ENCODE measurements around the gene RALGPS2. TPM values are rescaled to one million over a fixed set of nuclear protein-coding genes. Genes with fewer than 3 reads are reported as not detected.

The RALGPS2 gene
- total RNA-seq, 1 experiment from 2014 or later = 38.0 TPM

DNA sequence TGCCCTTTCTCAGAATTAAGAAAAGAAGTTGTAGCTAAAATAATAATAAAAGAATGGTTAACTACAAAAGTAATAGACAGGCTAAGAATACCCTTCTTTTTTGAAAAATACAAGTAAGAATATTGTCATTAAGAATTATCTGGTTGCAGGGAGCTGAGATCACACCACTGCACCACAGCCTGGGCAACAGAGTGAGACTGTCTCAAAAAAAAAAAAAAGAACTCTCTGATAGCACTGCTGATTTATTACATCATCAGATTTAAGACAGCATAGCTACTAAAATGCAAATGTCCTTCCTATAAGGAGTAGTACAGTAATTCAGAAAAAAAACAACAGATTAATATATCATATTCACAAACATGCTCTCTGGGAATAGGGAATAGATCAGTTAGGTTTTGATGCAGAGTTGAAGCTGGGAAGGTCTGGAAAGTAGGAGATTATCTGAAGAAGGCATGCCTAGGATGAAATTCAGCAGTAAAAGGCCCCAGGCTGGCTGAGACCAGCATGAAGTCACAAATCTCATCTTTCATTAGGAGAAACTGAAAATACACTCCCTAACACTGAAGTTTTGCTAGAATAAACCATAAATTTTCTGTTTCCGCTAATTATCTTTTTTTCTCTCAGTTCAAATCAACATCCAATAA, 176.6 kb downstream of the RALGPS2 start (continued):
- TF ChIP-seq, protein P1, sequence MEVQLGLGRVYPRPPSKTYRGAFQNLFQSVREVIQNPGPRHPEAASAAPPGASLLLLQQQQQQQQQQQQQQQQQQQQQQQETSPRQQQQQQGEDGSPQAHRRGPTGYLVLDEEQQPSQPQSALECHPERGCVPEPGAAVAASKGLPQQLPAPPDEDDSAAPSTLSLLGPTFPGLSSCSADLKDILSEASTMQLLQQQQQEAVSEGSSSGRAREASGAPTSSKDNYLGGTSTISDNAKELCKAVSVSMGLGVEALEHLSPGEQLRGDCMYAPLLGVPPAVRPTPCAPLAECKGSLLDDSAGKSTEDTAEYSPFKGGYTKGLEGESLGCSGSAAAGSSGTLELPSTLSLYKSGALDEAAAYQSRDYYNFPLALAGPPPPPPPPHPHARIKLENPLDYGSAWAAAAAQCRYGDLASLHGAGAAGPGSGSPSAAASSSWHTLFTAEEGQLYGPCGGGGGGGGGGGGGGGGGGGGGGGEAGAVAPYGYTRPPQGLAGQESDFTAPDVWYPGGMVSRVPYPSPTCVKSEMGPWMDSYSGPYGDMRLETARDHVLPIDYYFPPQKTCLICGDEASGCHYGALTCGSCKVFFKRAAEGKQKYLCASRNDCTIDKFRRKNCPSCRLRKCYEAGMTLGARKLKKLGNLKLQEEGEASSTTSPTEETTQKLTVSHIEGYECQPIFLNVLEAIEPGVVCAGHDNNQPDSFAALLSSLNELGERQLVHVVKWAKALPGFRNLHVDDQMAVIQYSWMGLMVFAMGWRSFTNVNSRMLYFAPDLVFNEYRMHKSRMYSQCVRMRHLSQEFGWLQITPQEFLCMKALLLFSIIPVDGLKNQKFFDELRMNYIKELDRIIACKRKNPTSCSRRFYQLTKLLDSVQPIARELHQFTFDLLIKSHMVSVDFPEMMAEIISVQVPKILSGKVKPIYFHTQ (CRISPR knock-in tag; IDR thresholded peaks at IDR 0.05) = no peak
- TF ChIP-seq ELF4 (CRISPR knock-in tag; IDR thresholded peaks at IDR 0.05; ENCODE audit: low read depth) = no peak
- TF ChIP-seq ZNF317 (CRISPR knock-in tag; IDR thresholded peaks at IDR 0.05; ENCODE audit: borderline replicate concordance, low read depth) = no peak
- TF ChIP-seq, protein P2, sequence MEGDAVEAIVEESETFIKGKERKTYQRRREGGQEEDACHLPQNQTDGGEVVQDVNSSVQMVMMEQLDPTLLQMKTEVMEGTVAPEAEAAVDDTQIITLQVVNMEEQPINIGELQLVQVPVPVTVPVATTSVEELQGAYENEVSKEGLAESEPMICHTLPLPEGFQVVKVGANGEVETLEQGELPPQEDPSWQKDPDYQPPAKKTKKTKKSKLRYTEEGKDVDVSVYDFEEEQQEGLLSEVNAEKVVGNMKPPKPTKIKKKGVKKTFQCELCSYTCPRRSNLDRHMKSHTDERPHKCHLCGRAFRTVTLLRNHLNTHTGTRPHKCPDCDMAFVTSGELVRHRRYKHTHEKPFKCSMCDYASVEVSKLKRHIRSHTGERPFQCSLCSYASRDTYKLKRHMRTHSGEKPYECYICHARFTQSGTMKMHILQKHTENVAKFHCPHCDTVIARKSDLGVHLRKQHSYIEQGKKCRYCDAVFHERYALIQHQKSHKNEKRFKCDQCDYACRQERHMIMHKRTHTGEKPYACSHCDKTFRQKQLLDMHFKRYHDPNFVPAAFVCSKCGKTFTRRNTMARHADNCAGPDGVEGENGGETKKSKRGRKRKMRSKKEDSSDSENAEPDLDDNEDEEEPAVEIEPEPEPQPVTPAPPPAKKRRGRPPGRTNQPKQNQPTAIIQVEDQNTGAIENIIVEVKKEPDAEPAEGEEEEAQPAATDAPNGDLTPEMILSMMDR (IDR thresholded peaks at IDR 0.05) = no peak
- TF ChIP-seq, protein P3, sequence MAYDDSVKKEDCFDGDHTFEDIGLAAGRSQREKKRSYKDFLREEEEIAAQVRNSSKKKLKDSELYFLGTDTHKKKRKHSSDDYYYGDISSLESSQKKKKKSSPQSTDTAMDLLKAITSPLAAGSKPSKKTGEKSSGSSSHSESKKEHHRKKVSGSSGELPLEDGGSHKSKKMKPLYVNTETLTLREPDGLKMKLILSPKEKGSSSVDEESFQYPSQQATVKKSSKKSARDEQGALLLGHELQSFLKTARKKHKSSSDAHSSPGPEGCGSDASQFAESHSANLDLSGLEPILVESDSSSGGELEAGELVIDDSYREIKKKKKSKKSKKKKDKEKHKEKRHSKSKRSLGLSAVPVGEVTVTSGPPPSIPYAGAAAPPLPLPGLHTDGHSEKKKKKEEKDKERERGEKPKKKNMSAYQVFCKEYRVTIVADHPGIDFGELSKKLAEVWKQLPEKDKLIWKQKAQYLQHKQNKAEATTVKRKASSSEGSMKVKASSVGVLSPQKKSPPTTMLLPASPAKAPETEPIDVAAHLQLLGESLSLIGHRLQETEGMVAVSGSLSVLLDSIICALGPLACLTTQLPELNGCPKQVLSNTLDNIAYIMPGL (CRISPR knock-in tag; IDR thresholded peaks at IDR 0.05) = no peak
- TF ChIP-seq, protein P4, sequence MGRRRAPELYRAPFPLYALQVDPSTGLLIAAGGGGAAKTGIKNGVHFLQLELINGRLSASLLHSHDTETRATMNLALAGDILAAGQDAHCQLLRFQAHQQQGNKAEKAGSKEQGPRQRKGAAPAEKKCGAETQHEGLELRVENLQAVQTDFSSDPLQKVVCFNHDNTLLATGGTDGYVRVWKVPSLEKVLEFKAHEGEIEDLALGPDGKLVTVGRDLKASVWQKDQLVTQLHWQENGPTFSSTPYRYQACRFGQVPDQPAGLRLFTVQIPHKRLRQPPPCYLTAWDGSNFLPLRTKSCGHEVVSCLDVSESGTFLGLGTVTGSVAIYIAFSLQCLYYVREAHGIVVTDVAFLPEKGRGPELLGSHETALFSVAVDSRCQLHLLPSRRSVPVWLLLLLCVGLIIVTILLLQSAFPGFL (CRISPR knock-in tag; IDR thresholded peaks at IDR 0.05; ENCODE audit: borderline replicate concordance) = no peak
- TF ChIP-seq, protein P5, sequence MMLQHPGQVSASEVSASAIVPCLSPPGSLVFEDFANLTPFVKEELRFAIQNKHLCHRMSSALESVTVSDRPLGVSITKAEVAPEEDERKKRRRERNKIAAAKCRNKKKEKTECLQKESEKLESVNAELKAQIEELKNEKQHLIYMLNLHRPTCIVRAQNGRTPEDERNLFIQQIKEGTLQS (CRISPR knock-in tag; conservative IDR thresholded peaks at IDR 0.05) = no peak
- TF ChIP-seq, protein P6, sequence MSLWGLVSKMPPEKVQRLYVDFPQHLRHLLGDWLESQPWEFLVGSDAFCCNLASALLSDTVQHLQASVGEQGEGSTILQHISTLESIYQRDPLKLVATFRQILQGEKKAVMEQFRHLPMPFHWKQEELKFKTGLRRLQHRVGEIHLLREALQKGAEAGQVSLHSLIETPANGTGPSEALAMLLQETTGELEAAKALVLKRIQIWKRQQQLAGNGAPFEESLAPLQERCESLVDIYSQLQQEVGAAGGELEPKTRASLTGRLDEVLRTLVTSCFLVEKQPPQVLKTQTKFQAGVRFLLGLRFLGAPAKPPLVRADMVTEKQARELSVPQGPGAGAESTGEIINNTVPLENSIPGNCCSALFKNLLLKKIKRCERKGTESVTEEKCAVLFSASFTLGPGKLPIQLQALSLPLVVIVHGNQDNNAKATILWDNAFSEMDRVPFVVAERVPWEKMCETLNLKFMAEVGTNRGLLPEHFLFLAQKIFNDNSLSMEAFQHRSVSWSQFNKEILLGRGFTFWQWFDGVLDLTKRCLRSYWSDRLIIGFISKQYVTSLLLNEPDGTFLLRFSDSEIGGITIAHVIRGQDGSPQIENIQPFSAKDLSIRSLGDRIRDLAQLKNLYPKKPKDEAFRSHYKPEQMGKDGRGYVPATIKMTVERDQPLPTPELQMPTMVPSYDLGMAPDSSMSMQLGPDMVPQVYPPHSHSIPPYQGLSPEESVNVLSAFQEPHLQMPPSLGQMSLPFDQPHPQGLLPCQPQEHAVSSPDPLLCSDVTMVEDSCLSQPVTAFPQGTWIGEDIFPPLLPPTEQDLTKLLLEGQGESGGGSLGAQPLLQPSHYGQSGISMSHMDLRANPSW (CRISPR knock-in tag; conservative IDR thresholded peaks at IDR 0.05; ENCODE audit: low read depth) = no peak

DNA sequence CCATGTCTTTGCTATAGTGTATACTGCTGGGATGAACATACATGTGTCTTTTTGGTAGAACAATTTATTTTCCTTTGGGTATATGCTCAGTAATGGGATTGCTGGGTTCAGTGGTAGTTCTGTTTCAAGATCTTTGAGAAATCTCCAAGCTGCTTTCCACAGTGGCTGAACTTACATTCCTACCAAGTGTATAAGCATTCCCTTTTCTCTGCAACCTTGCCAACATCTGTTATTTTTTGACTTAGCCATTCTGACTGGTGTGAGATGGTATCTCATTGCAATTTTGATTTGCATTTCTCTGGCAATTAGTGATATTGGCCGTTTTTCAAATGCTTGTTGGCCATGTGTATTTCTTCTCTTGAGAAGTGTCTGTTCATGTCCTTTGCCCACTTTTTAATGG, 183.3 kb downstream of the RALGPS2 start:
- DNase-seq (ENCODE audit: low spot score) (no peak), ATAC-seq (no peak)
- peaks cover 3% of the 10 kb centered on the region for H3K9me3 Mint-ChIP-seq
- H3K27ac Mint-ChIP-seq = no peak overlapping the region
- H3K36me3 Mint-ChIP-seq = peaks cover 19% of the 10 kb centered on the region
- POLR2A ChIA-PET = no interaction called here
- CTCF ChIA-PET = no interaction called here
- TF ChIP-seq ELF4 (CRISPR knock-in tag; IDR thresholded peaks at IDR 0.05; ENCODE audit: low read depth) (no peak), NFYB (CRISPR knock-in tag; conservative IDR thresholded peaks at IDR 0.05; ENCODE audit: low read depth) (no peak), RELA (CRISPR knock-in tag; IDR thresholded peaks at IDR 0.05; ENCODE audit: borderline replicate concordance) (no peak), KAT7 (CRISPR knock-in tag; IDR thresholded peaks at IDR 0.05; ENCODE audit: borderline replicate concordance) (no peak), NR3C1 (CRISPR knock-in tag; conservative IDR thresholded peaks at IDR 0.05; ENCODE audit: low read depth) (no peak)
- TF ChIP-seq, protein P7, sequence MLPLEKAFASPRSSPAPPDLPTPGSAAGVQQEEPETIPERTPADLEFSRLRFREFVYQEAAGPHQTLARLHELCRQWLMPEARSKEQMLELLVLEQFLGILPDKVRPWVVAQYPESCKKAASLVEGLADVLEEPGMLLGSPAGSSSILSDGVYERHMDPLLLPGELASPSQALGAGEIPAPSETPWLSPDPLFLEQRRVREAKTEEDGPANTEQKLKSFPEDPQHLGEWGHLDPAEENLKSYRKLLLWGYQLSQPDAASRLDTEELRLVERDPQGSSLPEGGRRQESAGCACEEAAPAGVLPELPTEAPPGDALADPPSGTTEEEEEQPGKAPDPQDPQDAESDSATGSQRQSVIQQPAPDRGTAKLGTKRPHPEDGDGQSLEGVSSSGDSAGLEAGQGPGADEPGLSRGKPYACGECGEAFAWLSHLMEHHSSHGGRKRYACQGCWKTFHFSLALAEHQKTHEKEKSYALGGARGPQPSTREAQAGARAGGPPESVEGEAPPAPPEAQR (CRISPR knock-in tag; IDR thresholded peaks at IDR 0.05) = no peak
- peaks cover 3% of the 10 kb centered on the region; the same call in 1 of the 2 replicates for H3K4me1 Mint-ChIP-seq
- H3K4me3 Mint-ChIP-seq = no peak overlapping the region
- H3K27me3 Mint-ChIP-seq (ENCODE audit: low read depth) = no peaks in the 10 kb centered on the region

Data from WTC11 (cell line).